Mesodermal cell (in vitro differentiated cells): ENCODE measurements around the gene FAM228B.

Experiments used
- H3K27ac ChIP-seq: 2 replicates; pipeline ENCODE4 v1.7.0; 2013; ENCODE audit warnings: mild to moderate bottlenecking, low read depth, low read length, moderate library complexity; ENCODE audit not compliant: severe bottlenecking
- H3K36me3 ChIP-seq: 2 replicates; pipeline ENCODE4 v1.7.1; 2013; ENCODE audit warnings: mild to moderate bottlenecking, low read length, moderate library complexity; ENCODE audit not compliant: control insufficient read depth, insufficient read depth
- H3K4me1 ChIP-seq: one replicate; pipeline ENCODE4 v1.7.1; 2013; ENCODE audit warnings: mild to moderate bottlenecking, low read length; ENCODE audit not compliant: insufficient read depth, control insufficient read depth, poor library complexity, severe bottlenecking
- H3K4me3 ChIP-seq: 2 replicates; pipeline ENCODE4 v1.7.0; 2013; ENCODE audit warnings: low read length, control low read depth, mild to moderate bottlenecking; ENCODE audit not compliant: insufficient read depth, poor library complexity, severe bottlenecking; ENCODE audit errors: extremely low read depth
- H3K9me3 ChIP-seq: 2 replicates; pipeline ENCODE4 v1.7.1; 2013; ENCODE audit warnings: mild to moderate bottlenecking, low read length, moderate library complexity; ENCODE audit not compliant: control insufficient read depth
- WGBS, 2 experiments: methylation state at CpG; one replicate each; pipeline ENCODE4 v1.1.5; 2013; ENCODE audit warnings: missing lambda C conversion rate in 2 of 2; ENCODE audit not compliant: insufficient coverage in 2 of 2; 5-methylcytosine and 5-hydroxymethylcytosine counted together

The FAM228B gene

GRCh38 chr2:24158131-24158530, 34.9 kb downstream of the FAM228B start:
- no peak overlapping the region for H3K27ac ChIP-seq
- H3K9me3 ChIP-seq = peaks cover 5% of the 10 kb centered on the region
- WGBS, 2 experiments = 92 to 93% methylated on average over 4 of the region's 5 CpGs
- H3K4me1 ChIP-seq = no peaks in the 10 kb centered on the region
- H3K36me3 ChIP-seq = no peaks in the 10 kb centered on the region
- no peak overlapping the region for H3K4me3 ChIP-seq

- no peak overlapping the region for H3K4me3 ChIP-seq
- peaks cover 5% of the 10 kb centered on the region for H3K9me3 ChIP-seq
- H3K4me1 ChIP-seq = no peaks in the 10 kb centered on the region
- 80% methylated on average over 1 of the region's 4 CpGs; no CpG with 5 or more reads in 1 of the 2 experiments for WGBS, 2 experiments
- no peaks in the 10 kb centered on the region for H3K36me3 ChIP-seq
- H3K27ac ChIP-seq = no peak overlapping the region
Observed at GRCh38 chr2:24159708-24160107, 36.4 kb downstream of the FAM228B start.

GRCh38 chr2:24160761-24161160, 37.5 kb downstream of the FAM228B start:
- Histone ChIP-seq H3K27ac (no peak overlapping the region), H3K4me1 (no peaks in the 10 kb centered on the region), H3K9me3 (peaks cover 5% of the 10 kb centered on the region), H3K36me3 (no peaks in the 10 kb centered on the region), H3K4me3 (no peak overlapping the region)

GRCh38 chr2:24162494-24162893, 39.2 kb downstream of the FAM228B start:
- H3K36me3 ChIP-seq = no peaks in the 10 kb centered on the region
- H3K27ac ChIP-seq = no peak overlapping the region
- H3K9me3 ChIP-seq = peaks cover 5% of the 10 kb centered on the region
- H3K4me3 ChIP-seq = no peak overlapping the region
- H3K4me1 ChIP-seq = no peaks in the 10 kb centered on the region
- no CpG with 5 or more reads among the region's 1 CpG for WGBS, 2 experiments

GRCh38 chr2:24163186-24163585, 39.9 kb downstream of the FAM228B start:
- Histone ChIP-seq H3K4me3 (no peak overlapping the region), H3K27ac (no peak overlapping the region), H3K9me3 (peaks cover 5% of the 10 kb centered on the region), H3K4me1 (peaks cover under 1% of the 10 kb centered on the region), H3K36me3 (no peaks in the 10 kb centered on the region)
- whole genome bisulfite sequencing, 2 experiments = 94 to 95% methylated on average over 2 of the region's 3 CpGs

- Histone ChIP-seq H3K4me3 (no peak overlapping the region), H3K36me3 (no peaks in the 10 kb centered on the region), H3K4me1 (peaks cover 4% of the 10 kb centered on the region), H3K9me3 (peaks cover 5% of the 10 kb centered on the region), H3K27ac (no peak overlapping the region)
- WGBS, 2 experiments = 90 to 100% methylated on average over 2 of the region's 2 CpGs
Observed at GRCh38 chr2:24163601-24164000, 40.3 kb downstream of the FAM228B start.

GRCh38 chr2:24164416-24164973, 41.2 kb downstream of the FAM228B start:
- peaks cover 12% of the 10 kb centered on the region for H3K4me1 ChIP-seq
- H3K36me3 ChIP-seq = no peaks in the 10 kb centered on the region
- no peak overlapping the region for H3K4me3 ChIP-seq
- no peak overlapping the region for H3K27ac ChIP-seq
- WGBS, 2 experiments = 71 to 94% methylated on average over 3 to 4 of the region's 8 CpGs
- peaks cover 5% of the 10 kb centered on the region for H3K9me3 ChIP-seq

GRCh38 chr2:24169023-24169422, 45.8 kb downstream of the FAM228B start:
- 68 to 93% methylated on average over 4 to 5 of the region's 5 CpGs for WGBS, 2 experiments
- H3K4me3 ChIP-seq = no peak overlapping the region
- H3K9me3 ChIP-seq = no peaks in the 10 kb centered on the region
- H3K36me3 ChIP-seq = no peaks in the 10 kb centered on the region
- peaks cover 12% of the 10 kb centered on the region for H3K4me1 ChIP-seq
- no peak overlapping the region for H3K27ac ChIP-seq

- Histone ChIP-seq H3K9me3 (no peaks in the 10 kb centered on the region), H3K27ac (no peak within 1 kb of the TSS), H3K4me1 (no peaks in the 10 kb centered on the region), H3K36me3 (no peaks in the 10 kb centered on the region), H3K4me3 (no peak within 1 kb of the TSS)
- 97 to 98% methylated on average over 37 to 45 of the region's 46 CpGs for WGBS, 2 experiments
Observed at GRCh38 chr2:24174851-24175277, 51.6 kb downstream of the FAM228B start, which contains the start of gene FAM228A. FAM228A (plus strand) TSS chr2:24175053; CDS start chr2:24175481, 428 bp downstream.

GRCh38 chr2:24175631-24176187, 52.4 kb downstream of the FAM228B start:
- Histone ChIP-seq H3K9me3 (no peaks in the 10 kb centered on the region), H3K27ac (no peak overlapping the region), H3K4me3 (no peak overlapping the region), H3K36me3 (no peaks in the 10 kb centered on the region), H3K4me1 (no peaks in the 10 kb centered on the region)
- WGBS, 2 experiments = 93 to 95% methylated on average over 13 to 14 of the region's 17 CpGs

GRCh38 chr2:24176326-24176725, 53.1 kb downstream of the FAM228B start:
- no peaks in the 10 kb centered on the region for H3K9me3 ChIP-seq
- no peak overlapping the region for H3K27ac ChIP-seq
- H3K4me1 ChIP-seq = no peaks in the 10 kb centered on the region
- 88 to 100% methylated on average over 1 of the region's 1 CpG for WGBS, 2 experiments
- no peaks in the 10 kb centered on the region for H3K36me3 ChIP-seq
- H3K4me3 ChIP-seq = no peak overlapping the region
